OCI-LY7 (cell line): ENCODE measurements around the gene NEK9. TPM values are rescaled to one million over a fixed set of nuclear protein-coding genes. Genes with fewer than 3 reads are reported as not detected.

Experiments
- BruUV-seq: library from RNA; stranded (reverse); fragments of 400-500 nt; replicated peaks from 2 replicates; lab custom pipeline; 2021; lab: Mats Ljungman, UMichigan
- CTCF ChIA-PET: fragments of 300-600 bp; sonication (Branson Sonifier 250); formaldehyde crosslinking; loops from one replicate; lab custom pipeline; 2022; ENCODE audit warnings: antibody characterized with exemption; ENCODE audit not compliant: unreplicated experiment; lab: Charles Lee
- POLR2A ChIA-PET: fragments of 300-600 bp; sonication (Branson Sonifier 250); formaldehyde crosslinking; loops from one replicate; lab custom pipeline; 2022; ENCODE audit warnings: antibody characterized with exemption; lab: Charles Lee
- DNase-seq: peaks from one replicate; pipeline ENCODE4 v3.0.0-alpha.2; 2015; ENCODE audit warnings: low spot score
- H2AFZ ChIP-seq: fragments of 200-600 bp; sonication (generic), shearing (Covaris generic); 2 replicates; pipeline ENCODE4 v1.6.1; 2014; ENCODE audit warnings: mild to moderate bottlenecking, antibody characterized with exemption, low read length, moderate library complexity
- H3K27ac ChIP-seq: fragments of 200-600 bp; sonication (generic); 2 replicates; pipeline ENCODE4 v1.5.1; 2014; ENCODE audit warnings: mixed run types, low read depth, mild to moderate bottlenecking, moderate library complexity, low read length, inconsistent platforms; ENCODE audit not compliant: poor library complexity, severe bottlenecking
- H3K36me3 ChIP-seq: fragments of 200-600 bp; sonication (generic); 2 replicates; pipeline ENCODE4 v1.6.1; 2014; ENCODE audit warnings: mild to moderate bottlenecking, antibody characterized with exemption, low read length, moderate library complexity, mixed read lengths; ENCODE audit not compliant: insufficient read depth
- H3K4me1 ChIP-seq: fragments of 200-600 bp; sonication (generic); 2 replicates; pipeline ENCODE4 v1.5.1; 2014; ENCODE audit warnings: mild to moderate bottlenecking, low read length; ENCODE audit not compliant: insufficient read depth, poor library complexity, severe bottlenecking
- H3K4me2 ChIP-seq: fragments of 200-600 bp; sonication (generic); 2 replicates; pipeline ENCODE4 v1.6.1; 2014; ENCODE audit warnings: mild to moderate bottlenecking, low read length
- H3K4me3 ChIP-seq: fragments of 200-600 bp; sonication (generic); 2 replicates; pipeline ENCODE4 v1.5.1; 2014; ENCODE audit warnings: mild to moderate bottlenecking, low read depth, low read length; ENCODE audit not compliant: poor library complexity, severe bottlenecking
- H3K79me2 ChIP-seq: fragments of 200-600 bp; sonication (generic); 2 replicates; pipeline ENCODE4 v1.6.1; 2016; ENCODE audit warnings: low read depth, mild to moderate bottlenecking, low read length, moderate library complexity, mixed read lengths; ENCODE audit not compliant: insufficient read depth
- H3K9me2 ChIP-seq: fragments of 200-600 bp; sonication (generic); 2 replicates; pipeline ENCODE4 v1.6.1; 2016; ENCODE audit warnings: mild to moderate bottlenecking, low read length, mixed read lengths; ENCODE audit not compliant: insufficient read depth
- H3K9me3 ChIP-seq: fragments of 200-600 bp; sonication (generic); 2 replicates; pipeline ENCODE4 v1.6.1; 2014; ENCODE audit warnings: mild to moderate bottlenecking, mixed run types, low read length, mixed read lengths
- H4K20me1 ChIP-seq: fragments of 200-600 bp; sonication (generic); 2 replicates; pipeline ENCODE4 v1.6.1; 2014; ENCODE audit warnings: mild to moderate bottlenecking, antibody characterized with exemption, low read length, moderate library complexity, mixed read lengths; ENCODE audit not compliant: insufficient read depth
- CTCF ChIP-seq: fragments of 200-600 bp; sonication (generic); conservative IDR thresholded peaks from 2 replicates; pipeline ENCODE4 v1.5.1; 2014; ENCODE audit warnings: mild to moderate bottlenecking, antibody characterized with exemption, low read length, moderate library complexity, mixed read lengths
- EZH2phosphoT487 ChIP-seq: fragments of 200-600 bp; sonication (generic); IDR thresholded peaks from 2 replicates; pipeline ENCODE4 v1.6.1; 2018; ENCODE audit warnings: low read depth, borderline replicate concordance, mild to moderate bottlenecking, mixed run types, antibody characterized with exemption, low read length, moderate library complexity, mixed read lengths
- intact Hi-C: fragments of 100-400 bp; cut with micrococcal nuclease; formaldehyde crosslinking; loops from one replicate; pipeline ENCODE4 v1.10.0; 2022; ENCODE audit not compliant: unreplicated experiment
- total RNA-seq, 2 experiments: library from RNA; depleted of rRNA in 1 of 2; stranded (reverse); fragments of >200 nt in 1 of 2; shearing (Covaris generic) in 1 of 2; gene quantifications; 2 replicates each; pipeline ENCODE4 v1.2.3, GENCODE V29; 2014 to 2022

The NEK9 gene
- total RNA-seq, 2 experiments from 2014 or later, result 58.3 to 86.4 TPM

DNA sequence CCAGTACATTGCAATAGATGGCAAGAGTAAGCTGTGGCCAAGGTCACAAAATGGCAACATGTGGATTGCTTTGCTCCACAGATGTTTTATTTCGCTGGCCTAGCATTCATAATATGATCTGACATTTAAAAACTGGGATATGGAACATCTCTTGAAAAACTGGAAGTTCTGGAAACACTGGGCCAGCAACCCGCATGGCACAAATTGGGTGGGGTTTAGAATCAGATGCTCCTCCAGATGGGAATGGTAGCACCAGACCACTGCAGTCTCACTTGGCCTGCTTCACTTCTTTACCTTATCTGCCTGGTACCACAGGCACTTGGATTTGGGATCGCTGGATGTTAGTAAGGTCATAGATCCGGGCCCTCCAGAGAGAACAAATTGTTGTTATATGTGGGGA lies 47.3 kb downstream of the NEK9 start:
- intact Hi-C loops, result no loop called here
- Histone ChIP-seq H3K9me2 (no peaks in the 10 kb centered on the region), H3K79me2 (no peaks in the 10 kb centered on the region), H3K36me3 (peaks cover 31% of the 10 kb centered on the region), H3K9me3 (no peaks in the 10 kb centered on the region), H3K4me2 (no peak overlapping the region), H2AFZ (no peak overlapping the region), H4K20me1 (no peaks in the 10 kb centered on the region), H3K4me3 (no peak overlapping the region), H3K27ac (no peak overlapping the region), H3K4me1 (no peaks in the 10 kb centered on the region)
- POLR2A ChIA-PET, result interaction anchor here (0.6 to 1.0 kb wide), 7 partner anchors 12 to 465 kb away, joined by 3 to 7 read pairs (median 3); partner anchors contain the start of gene ACYP1
- DNase-seq, result no peak
- BruUV-seq, result no TSS peak
- TF ChIP-seq CTCF (no peak), EZH2phosphoT487 (no peak)
- CTCF ChIA-PET, result no interaction called here

GRCh38 chr14:75077794-75078193 lies 49.1 kb downstream of the NEK9 start:
- DNase-seq, result no peak
- no TSS peak for BruUV-seq
- Histone ChIP-seq H3K4me3 (no peak overlapping the region), H4K20me1 (no peaks in the 10 kb centered on the region), H3K36me3 (peaks cover 14% of the 10 kb centered on the region), H3K9me2 (no peaks in the 10 kb centered on the region), H3K9me3 (no peaks in the 10 kb centered on the region), H3K4me1 (no peaks in the 10 kb centered on the region), H3K27ac (no peak overlapping the region), H3K4me2 (no peak overlapping the region), H2AFZ (no peak overlapping the region), H3K79me2 (no peaks in the 10 kb centered on the region)
- POLR2A ChIA-PET, result no interaction called here
- intact Hi-C loops, result no loop called here
- CTCF ChIA-PET, result no interaction called here
- TF ChIP-seq CTCF, result no peak
- no peak for TF ChIP-seq EZH2phosphoT487

DNA sequence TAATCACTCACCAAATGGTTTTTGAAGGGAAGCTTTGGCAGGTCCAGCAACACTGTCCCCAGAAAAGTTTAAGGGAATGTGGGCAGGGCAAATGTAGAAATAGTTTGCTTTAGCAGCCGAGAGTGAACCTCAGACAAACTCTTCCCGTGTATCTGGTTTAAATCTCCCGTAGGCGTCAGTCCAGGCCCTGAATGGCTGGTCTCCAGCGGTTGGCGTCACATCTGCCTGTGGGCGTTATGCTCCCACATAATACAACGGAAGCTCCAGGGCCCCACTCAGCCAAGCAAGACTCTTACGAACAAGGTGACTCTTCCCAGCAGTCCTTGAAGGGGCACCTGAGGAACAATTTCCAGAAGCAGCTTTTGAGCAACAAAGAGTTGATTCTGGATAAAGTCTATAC lies 56.5 kb downstream of the NEK9 start:
- BruUV-seq, result no TSS peak

More for the DNA sequence above, 56.5 kb downstream of the NEK9 start:
- TF ChIP-seq CTCF (no peak), EZH2phosphoT487 (no peak)
- H3K4me2 ChIP-seq, result peak overlapping the region; percentile 90; the same call in 1 of the 2 replicates
- no peaks in the 10 kb centered on the region for H3K9me3 ChIP-seq
- DNase-seq, result no peak
- H3K9me2 ChIP-seq, result no peaks in the 10 kb centered on the region
- no peak overlapping the region for H3K4me3 ChIP-seq
- H3K4me1 ChIP-seq, result peaks cover 26% of the 10 kb centered on the region
- no peaks in the 10 kb centered on the region for H4K20me1 ChIP-seq
- H2AFZ ChIP-seq, result no peak overlapping the region
- POLR2A ChIA-PET, result interaction anchor here (0.8 kb wide), 1 partner anchor 128 kb away, joined by 4 read pairs; no protein-coding TSS in a partner anchor
- intact Hi-C loops, result no loop called here
- H3K79me2 ChIP-seq, result peaks cover 8% of the 10 kb centered on the region; the same call in 1 of the 2 replicates
- H3K36me3 ChIP-seq, result no peaks in the 10 kb centered on the region; the same call in 1 of the 2 replicates
- CTCF ChIA-PET, result no interaction called here
- no peak overlapping the region for H3K27ac ChIP-seq
